HG03575 (cell line): ENCODE data around the gene TMBIM1.
"Not testable (repeated sequence)": the region's sequence is repeated elsewhere in the genome, so short reads cannot be mapped to it uniquely, and the experiment has no call there.

Experiments used
- ATAC-seq: cut with Tn5 transposase; IDR thresholded peaks from one replicate; pipeline ENCODE4 v1.9.1; 2021; ENCODE audit not compliant: unreplicated experiment, insufficient number of reproducible peaks, low FRiP score; ENCODE audit errors: extremely low read depth

Gene TMBIM1

DNA sequence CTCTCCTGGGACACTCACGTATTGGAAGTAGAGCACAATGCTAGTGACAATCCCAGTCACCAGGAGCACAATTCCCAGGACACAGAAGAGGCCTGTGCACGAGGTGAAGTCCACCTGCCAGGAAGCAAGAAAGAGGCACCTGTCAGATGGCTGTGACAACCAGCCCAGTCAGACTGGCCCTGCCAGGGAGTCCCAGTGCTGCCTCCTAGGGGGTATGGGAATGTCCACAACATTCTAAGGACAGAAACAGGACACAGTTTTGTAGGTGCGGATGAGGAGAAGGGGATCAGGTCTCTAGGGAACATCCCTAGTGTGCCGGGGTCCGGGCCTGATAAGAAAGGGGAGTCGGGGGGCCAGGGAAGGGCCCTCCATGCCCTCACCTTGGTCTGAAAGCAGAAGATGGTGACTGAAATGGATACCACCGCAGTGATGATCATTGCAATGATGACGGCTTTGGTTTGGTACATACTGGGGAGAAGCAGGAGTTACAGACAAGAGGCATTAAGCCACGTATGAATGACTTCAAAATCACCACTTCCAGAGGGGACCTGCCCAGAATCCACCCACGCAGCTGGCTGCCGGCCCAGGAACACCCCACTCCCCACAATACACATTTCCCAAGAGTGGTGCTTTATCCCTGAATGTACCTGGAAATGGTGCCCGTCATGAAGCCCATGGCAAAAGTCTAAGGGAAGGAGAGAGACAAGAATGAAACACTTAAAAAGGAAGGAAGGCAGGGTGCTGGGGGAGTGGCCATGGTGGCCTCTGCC is 15.1 kb downstream of the TMBIM1 start:
- ATAC-seq, result no peak

DNA sequence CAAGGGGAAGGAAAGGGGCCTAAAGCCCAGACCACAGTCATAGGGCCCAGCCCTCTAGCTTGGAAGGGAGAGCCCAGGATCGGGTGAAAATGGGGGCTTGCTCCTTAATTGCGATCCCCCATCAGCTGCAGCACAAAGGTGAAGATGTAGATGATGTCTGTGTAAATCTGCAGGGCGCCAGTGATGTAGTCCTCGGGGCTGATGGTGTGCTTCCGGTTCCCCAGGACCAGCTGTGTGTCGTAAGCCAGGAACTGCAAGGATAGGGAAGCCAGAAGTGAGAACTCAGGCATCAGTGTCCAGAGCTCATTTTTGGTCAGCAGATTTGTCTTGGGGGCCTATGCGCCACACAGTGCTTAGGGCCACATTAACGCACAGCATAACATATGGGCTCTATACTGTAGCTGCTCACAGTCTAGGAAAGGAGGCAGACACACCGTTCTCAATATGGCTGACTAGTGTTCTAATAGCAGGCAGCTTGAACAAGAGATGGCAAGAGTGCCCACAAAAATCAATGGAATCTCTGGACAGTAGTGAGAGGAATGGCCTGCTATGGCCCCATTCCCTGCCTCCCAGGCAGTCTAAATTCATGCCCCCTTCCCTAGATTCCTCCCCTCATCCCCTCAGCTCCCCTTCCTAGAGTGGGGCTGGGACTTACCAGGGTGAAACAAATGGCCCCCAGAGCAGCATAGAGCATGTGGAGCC is 16.8 kb downstream of the TMBIM1 start:
- no peak for ATAC-seq

DNA sequence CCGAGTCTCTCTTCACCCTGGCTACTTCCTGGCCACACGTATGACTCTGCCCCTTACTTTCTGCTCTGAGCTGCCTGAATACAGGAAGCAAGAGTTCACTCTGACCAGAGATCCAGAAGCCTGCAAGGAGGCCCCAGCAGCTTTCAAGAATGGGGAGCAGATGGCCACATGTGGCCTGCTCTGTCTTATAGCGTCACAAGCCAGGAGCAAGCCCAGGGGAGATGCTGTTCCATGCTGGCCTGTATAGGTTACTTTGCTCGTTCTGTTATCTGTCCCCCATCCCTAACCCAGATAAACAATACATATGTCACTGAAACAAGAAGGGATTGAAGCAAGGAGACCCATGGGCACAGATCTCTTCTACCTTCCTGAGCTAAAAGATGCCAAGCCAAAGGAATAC is 17.7 kb downstream of the TMBIM1 start:
- ATAC-seq, result no peak

DNA sequence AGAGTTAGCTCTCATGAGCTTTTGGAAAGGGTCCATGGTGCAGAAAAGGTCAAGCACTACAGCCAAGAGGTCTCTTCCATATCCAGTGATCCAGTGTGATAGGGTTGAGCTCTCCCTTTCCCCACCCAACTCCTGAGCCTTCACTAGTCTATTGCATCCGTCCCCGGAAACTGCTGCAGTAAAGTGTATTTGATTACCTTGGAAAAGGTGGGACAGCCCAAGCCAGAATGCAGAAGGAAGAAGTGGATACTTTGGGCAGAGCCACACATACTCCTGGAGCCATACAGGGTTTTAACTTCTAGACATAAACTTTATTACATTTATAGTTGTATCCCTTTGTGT is 18.4 kb downstream of the TMBIM1 start:
- no peak for ATAC-seq

DNA sequence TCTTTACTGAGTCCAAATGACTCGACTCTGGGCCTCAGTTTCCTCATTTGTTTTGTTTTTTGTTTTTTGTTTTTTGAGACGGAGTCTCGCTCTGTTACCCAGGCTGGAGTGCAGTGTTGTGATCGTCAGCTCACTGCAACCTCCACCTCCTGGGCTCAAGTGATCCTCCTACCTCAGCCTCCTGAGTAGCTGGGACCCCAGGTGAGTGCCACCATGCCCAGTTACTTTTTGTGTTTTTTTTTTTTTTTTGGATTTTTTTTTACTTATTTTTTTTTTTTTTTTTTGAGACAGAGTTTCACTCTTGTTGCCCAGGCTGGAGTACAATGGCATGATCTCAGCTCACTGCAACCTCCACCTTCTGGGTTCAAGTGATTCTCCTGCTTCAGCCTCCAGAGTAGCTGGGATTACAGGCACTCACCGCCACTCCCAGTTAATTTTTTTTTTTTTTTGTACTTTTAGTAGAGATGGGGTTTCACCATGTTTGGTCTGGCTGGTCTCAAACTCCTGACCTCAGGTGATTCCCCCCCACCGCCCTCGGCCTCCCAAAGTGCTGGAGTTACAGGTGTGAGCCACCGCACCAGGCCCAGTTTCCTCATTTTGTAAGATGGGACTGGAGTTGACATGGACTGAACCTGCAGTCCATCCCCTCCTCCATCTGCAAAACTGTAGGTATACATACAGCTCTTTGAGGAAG is 18.9 kb downstream of the TMBIM1 start:
- not testable (repeated sequence) for ATAC-seq

DNA sequence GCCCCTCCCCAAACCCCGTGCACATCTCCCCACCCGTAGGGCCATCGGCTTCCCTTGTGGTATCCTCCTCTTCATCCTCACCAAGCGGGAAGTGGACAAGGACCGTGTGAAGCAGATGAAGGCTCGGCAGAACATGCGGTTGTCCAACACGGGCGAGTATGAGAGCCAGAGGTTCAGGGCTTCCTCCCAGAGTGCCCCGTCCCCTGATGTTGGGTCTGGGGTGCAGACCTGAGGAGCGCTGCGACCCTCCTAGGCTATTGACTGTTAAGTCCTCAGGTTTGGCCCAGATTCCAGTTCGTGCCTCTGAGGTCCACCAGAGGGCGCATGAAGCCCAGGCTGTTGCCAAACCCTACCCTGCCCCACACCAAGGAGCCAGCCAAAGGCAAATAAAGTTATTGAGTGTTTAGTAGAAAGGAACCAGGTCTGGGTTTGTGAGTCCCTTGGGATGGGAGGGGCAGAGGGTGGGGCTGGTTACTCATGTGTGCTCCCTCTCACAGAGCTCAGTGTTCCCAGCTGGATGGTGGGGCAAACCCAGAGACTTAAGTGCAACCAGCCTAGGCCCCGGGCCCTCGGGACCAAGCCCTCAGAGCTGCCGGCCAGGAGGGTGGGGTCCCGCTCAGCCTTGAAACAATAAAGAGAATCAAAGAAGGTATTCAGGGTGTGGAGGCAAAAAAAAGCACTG is 19.6 kb downstream of the TMBIM1 start:
- ATAC-seq, result no peak

DNA sequence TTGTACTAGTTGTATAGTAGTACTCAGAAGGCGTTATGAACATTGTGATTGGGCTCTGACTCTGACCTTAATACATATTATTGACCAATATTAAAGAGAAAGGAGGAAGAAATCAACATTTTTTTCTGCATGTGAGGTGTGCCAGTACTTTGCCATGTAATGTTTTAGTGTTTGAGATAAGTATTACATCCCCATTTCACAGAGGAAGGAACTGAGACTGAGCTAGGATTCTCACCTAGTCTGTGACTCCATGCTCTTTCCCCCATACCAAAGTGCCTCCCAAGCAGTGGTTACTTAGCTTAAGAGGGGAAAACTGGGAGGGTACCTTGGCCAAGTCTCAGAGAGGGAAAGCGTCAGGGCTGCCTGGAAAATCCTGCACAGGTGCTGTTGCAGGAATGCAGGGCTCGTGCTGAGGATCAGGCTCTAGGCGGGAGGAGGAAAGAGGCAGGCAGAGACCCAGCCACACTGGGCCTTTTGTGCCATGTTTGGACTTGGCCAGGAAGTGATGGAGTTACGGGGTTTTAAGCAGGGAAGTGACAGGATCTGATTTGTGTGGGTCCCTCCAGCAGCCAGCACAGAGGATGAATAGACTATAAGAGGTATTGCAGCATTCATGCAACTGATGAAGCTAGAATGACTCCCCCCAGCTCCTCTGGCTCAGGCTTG is 20.3 kb downstream of the TMBIM1 start:
- no peak for ATAC-seq

DNA sequence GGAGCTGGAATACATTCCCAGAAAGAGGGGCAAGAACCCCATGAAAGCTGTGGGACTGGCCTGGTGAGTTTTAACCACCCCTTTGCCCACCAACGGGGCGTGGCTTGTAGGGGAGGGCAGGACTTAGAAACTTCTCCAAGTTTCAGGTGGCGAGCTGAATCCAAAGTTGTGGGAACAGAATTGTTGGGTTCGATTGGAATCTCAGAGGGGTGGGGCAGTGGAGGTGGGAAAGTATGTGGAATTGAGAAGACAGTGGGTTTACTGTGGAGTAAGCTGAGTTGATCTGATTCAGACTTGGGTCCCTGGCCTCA is 20.9 kb downstream of the TMBIM1 start:
- ATAC-seq, result no peak

DNA sequence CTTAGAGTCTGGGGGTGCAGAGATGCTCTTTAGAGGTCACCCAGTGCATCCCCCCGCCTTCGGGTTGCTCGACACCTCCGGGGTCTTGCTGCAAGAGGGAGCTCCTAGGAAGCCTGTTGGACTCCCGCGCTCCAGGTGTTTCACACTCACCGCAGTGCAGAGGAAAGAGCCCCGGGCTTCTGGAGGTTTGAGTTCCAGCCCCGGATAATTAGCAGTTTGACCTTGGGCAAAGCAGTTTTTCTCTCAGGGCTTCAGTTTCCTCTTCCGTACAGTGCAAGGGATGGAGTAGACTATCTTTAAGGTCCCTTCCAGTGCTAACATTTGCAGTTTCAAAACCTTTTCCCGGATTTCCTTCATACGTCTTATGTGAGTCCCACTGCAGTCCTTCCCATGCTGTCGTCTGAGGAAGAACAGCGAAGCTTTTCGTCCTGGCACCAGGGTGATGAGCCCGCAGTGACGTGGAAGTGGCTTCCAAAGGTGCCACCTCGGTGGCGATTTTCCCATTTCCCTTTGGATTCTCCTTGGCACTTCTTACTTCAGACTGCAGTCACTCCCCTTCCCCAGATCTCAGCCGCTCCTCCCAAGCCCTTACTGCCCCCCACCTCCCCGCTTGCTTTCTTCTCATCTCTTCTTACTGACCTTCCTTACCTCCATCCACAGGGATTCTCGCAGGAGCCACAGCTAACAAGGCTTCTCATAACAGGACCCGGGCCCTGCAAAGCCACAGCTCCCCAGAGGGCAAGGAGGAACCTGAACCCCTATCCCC is 21.4 kb downstream of the TMBIM1 start:
- ATAC-seq, result no peak

DNA sequence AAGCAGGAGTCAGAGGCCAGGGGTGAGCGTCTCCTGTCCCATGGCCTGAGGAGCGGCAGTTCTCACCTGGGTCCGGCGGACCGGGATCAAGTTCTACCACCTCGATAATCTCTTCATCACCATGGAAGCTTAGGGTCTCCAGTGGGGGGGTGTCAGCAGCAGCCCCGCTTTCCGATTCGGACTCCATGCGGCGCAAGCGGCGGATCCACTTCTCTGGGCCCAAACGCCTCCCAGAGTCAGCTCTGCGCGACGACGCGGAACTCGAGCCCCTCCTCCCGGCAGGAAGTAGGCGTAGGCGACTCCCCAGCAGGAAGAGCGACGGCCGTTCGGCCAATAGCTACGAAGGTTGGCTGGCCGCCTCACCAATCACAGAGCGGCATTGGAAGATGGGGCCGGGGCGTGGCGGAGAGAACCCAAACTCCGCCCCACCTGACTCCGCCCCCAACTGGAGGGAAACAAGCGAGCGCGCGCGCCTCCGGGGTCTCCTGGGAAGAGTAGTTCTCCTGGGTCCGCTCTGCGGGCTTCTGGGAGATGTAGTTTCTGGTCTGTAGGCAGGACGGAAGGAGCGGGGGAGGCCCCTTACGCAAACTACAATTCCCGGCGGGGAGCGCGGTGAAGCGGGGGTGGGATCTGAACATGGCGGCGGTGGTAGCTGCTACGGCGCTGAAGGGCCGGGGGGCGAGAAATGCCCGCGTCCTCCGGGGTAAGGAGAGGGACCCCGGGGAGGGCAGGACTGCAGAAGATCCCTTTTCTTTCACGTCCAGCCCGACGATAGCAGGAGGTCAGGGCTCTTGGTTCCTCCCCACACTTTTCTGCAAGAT is 22.2 kb downstream of the TMBIM1 start, which contains the start of the genes AAMP and PNKD:
TSS of gene AAMP (minus strand) at position 238 of the 821 bp plus-strand sequence. CDS start at position 187, 51 bp downstream.
TSS of gene PNKD (plus strand) at position 620 of the 821 bp plus-strand sequence. CDS start at position 637, 17 bp downstream.
- ATAC-seq, result peak; percentile 73

DNA sequence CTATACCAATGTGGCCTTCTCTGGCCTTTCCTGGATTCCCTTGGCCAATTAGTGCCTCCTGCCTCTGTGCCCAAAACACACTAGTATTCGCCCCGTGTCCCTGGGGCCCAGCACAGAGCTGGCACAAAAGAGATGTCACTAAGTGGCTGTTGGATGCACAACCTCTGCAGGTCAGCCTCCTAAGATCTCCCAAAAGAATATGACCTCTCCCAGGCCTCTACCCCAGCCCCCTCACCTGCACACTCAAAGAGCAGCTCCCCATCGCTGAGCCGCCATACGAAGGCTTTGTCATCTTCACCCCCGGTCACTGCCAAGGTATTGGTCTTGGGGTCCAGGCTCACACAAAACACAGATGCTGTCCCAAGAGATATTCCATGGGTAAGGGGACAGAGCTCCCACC is 25.0 kb downstream of the TMBIM1 start:
- no peak for ATAC-seq

DNA sequence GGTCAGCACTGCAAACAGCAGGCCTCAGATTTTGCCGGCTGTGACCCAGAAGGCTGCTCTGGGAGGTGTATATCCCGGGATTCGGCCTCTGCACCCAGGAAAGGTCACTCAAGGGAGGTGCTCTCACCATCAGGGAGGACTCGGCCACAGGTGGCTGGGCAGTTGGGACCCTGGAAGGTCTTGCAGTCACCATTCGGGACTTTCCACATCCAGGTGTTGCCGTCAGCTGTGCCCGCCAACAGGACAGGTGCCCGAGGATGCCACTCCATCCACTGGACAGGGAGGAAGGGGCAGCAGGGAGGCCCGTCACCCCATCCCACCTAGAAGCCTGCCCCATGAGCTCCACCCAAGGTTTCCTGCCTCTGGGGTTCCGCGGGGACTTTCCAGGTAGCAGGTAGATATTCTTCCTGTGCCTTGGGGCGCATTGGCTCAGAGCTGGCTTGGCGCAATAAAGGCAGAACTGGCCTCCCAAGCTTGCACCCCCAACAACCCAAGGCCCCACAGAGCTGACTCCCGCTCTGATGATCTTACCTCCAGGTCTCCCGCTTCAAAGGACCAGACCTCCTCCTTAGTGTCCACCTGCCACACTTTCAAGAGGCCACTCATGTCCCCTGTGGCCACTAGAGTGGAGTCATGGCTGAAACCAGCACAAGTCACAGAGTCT is 25.9 kb downstream of the TMBIM1 start:
- no peak for ATAC-seq

DNA sequence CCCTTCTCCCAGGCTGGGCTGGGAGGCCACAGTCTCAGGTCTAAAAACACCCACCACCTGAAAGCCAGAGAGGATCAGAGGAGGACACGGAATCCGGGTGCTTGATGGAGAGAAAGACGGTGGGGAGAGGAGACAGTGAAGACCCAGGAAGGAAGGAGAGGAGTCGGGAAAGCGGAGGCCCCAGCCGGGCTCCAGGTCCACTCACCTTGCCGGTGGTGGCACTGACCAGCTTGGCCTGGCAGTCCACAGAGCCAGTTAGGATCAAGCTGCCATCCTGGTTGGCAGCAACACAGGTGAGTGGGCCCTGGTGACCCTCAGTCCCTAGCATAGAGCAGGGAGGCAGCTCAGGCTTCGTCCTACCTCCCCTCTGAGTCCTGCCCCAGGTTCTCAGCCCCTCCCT is 26.7 kb downstream of the TMBIM1 start:
- ATAC-seq, result no peak

DNA sequence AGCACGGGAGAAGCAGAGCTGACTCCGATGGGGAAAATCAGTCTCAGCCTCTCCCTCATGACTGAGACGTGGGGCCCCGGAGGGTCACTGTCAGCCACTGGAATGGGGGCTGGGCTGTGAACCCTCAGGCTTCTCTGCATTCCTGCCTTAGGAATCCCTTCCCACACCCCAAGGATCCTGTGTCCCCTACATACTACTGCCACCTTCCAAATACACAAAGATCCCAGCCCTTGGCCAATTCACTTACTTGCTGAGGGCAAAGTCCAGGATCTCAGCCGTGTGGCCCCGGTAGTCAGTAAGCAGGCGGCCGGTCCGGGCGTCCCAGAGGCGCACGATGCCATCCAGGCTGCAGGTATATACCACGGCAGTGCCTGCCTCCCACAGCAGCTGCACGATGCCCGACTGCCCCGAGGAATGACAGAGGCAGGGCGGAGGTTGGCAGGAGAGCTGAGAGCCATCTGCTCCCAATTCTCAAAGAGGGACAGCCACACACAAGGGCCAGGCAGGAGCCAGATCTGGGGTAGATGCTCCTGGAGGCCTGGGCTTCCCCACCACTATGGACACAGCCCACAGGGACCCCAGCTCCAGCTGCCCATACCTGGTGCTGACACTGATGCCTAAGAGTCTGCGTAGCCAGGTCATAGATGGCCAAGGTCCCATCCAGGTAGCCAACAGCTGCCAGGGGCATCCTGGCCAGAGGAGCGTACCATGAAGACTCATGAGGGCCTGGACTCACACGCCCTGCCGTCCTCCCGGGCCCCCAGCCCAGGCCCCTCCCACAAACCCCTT is 27.3 kb downstream of the TMBIM1 start:
- ATAC-seq, result no peak

DNA sequence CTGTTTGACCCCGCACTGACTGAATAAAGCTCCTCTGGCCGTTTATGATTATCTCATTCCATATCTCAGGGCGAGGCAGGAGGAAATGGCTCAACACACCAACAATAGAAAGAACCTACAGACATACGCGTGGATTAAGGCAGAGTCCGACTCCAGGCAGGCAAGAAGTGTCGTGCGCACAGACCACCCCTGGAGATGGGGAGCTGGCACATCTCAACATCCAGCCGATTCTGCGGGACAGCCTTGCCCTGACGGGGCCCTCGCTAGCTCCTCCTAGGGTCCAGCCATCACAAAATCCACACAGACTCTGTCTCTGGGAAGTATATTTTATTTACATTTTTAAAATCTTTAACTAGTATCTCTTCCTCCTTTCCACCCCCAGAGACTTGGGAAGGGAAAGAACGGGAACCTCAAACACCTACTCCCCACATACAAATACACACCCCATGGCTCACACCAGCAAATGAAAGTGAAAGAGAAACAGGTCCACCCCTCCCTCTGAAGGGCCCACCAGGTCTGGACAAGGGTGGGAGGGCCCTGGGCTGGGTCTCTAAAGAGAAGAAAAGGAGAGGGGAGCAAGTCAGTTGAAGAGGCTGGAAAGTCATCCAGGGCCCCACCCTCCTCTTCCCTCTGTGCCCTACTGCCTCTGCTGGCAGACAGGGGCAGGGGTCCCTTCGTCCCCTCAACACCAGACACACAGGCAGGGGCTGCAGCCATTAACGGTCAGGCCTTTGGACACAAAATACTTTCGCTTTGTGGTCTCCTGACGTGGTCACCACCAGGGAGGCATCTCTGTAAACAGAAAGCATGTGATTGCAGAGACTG is 28.3 kb downstream of the TMBIM1 start:
- no peak for ATAC-seq
